ENCODE results near the gene DTNB.
"Not testable (repeated sequence)": the region's sequence is repeated elsewhere in the genome, so short reads cannot be mapped to it uniquely, and the experiment has no call there.

DTNB gene

GRCh38 chr2:25671622-25672021 is 1.8 kb downstream of the DTNB start:
- no peak overlapping the region for H3K4me3 ChIP-seq (ENCODE audit: control insufficient read depth, low read depth, low read length)
- TF ChIP-seq CTCF (IDR thresholded peaks at IDR 0.05; ENCODE audit: control insufficient read depth, insufficient read depth, low read depth, low read length, missing control alignments): no peak
- no peak for DNase-seq (ENCODE audit: low read depth)

GRCh38 chr2:25669520-25669919 is 3.9 kb downstream of the DTNB start:
- DNase-seq (ENCODE audit: low read depth): no peak
- TF ChIP-seq CTCF (IDR thresholded peaks at IDR 0.05; ENCODE audit: control insufficient read depth, insufficient read depth, low read depth, low read length, missing control alignments): no peak
- no peak overlapping the region for H3K4me3 ChIP-seq (ENCODE audit: control insufficient read depth, low read depth, low read length)

GRCh38 chr2:25666218-25666617 is 7.2 kb downstream of the DTNB start:
- no peak for TF ChIP-seq CTCF (IDR thresholded peaks at IDR 0.05; ENCODE audit: control insufficient read depth, insufficient read depth, low read depth, low read length, missing control alignments)
- no peak for DNase-seq (ENCODE audit: low read depth)
- H3K4me3 ChIP-seq (ENCODE audit: control insufficient read depth, low read depth, low read length): no peak overlapping the region

GRCh38 chr2:25665429-25665828 is 7.9 kb downstream of the DTNB start:
- H3K4me3 ChIP-seq (ENCODE audit: control insufficient read depth, low read depth, low read length); DNase-seq (ENCODE audit: low read depth): not testable (repeated sequence)

- no peak for TF ChIP-seq CTCF (IDR thresholded peaks at IDR 0.05; ENCODE audit: control insufficient read depth, insufficient read depth, low read depth, low read length, missing control alignments)
- no peak overlapping the region for H3K4me3 ChIP-seq (ENCODE audit: control insufficient read depth, low read depth, low read length)
- no peak for DNase-seq (ENCODE audit: low read depth)
Observed at GRCh38 chr2:25664965-25665307, 8.4 kb downstream of the DTNB start.

GRCh38 chr2:25664183-25664964 is 9.0 kb downstream of the DTNB start:
- no peak overlapping the region for H3K4me3 ChIP-seq (ENCODE audit: control insufficient read depth, low read depth, low read length)
- no peak for DNase-seq (ENCODE audit: low read depth)
- TF ChIP-seq CTCF (IDR thresholded peaks at IDR 0.05; ENCODE audit: control insufficient read depth, insufficient read depth, low read depth, low read length, missing control alignments): peak; percentile 76

GRCh38 chr2:25655316-25655715 is 18.1 kb downstream of the DTNB start:
- H3K4me3 ChIP-seq (ENCODE audit: control insufficient read depth, low read depth, low read length): no peak overlapping the region
- no peak for DNase-seq (ENCODE audit: low read depth)
- TF ChIP-seq CTCF (IDR thresholded peaks at IDR 0.05; ENCODE audit: control insufficient read depth, insufficient read depth, low read depth, low read length, missing control alignments): no peak
